OCI-LY1 (cell line): ENCODE measurements around the gene GSPT1.
A peak's percentile ranks its signal among the peaks of the same experiment; 100 is the strongest.
"Not testable (repeated sequence)": the region's sequence is repeated elsewhere in the genome, so short reads cannot be mapped to it uniquely, and the experiment has no call there.

Source experiments
- H2AFZ ChIP-seq: fragments of 200-600 bp; sonication (generic), shearing (Covaris generic); 2 replicates; pipeline ENCODE4 v1.6.0; 2014; ENCODE audit warnings: antibody characterized with exemption, mild to moderate bottlenecking, low read length
- H3F3A ChIP-seq: fragments of 200-600 bp; sonication (generic), shearing (Covaris generic); 2 replicates; pipeline ENCODE4 v1.6.0; 2014; ENCODE audit warnings: mild to moderate bottlenecking, antibody characterized with exemption, low read length, moderate library complexity; ENCODE audit not compliant: insufficient read depth
- H3K27ac ChIP-seq: fragments of 200-600 bp; sonication (generic); 2 replicates; pipeline ENCODE4 v1.5.1; 2014; ENCODE audit warnings: low read length, mixed run types, mild to moderate bottlenecking, low read depth; ENCODE audit not compliant: poor library complexity, severe bottlenecking
- H3K27me3 ChIP-seq: fragments of 200-600 bp; sonication (generic); 2 replicates; pipeline ENCODE4 v1.6.0; 2014; ENCODE audit warnings: antibody characterized with exemption, mild to moderate bottlenecking, low read length, moderate library complexity; ENCODE audit not compliant: insufficient read depth
- H3K36me3 ChIP-seq: fragments of 200-600 bp; sonication (generic); 2 replicates; pipeline ENCODE4 v1.6.1; 2014; ENCODE audit warnings: mild to moderate bottlenecking, antibody characterized with exemption, low read length, moderate library complexity, mixed read lengths; ENCODE audit not compliant: insufficient read depth
- H3K4me1 ChIP-seq: fragments of 200-600 bp; sonication (generic); 2 replicates; pipeline ENCODE4 v1.5.1; 2014; ENCODE audit warnings: mild to moderate bottlenecking, low read length, moderate library complexity; ENCODE audit not compliant: insufficient read depth, severe bottlenecking
- H3K4me2 ChIP-seq: fragments of 200-600 bp; sonication (generic), shearing (Covaris generic); 2 replicates; pipeline ENCODE4 v1.6.1; 2014; ENCODE audit warnings: low read length
- H3K4me3 ChIP-seq: fragments of 200-600 bp; sonication (generic); 2 replicates; pipeline ENCODE4 v1.5.1; 2014; ENCODE audit warnings: low read length, low read depth, mild to moderate bottlenecking, mixed read lengths; ENCODE audit not compliant: poor library complexity, severe bottlenecking
- H3K79me2 ChIP-seq: fragments of 200-600 bp; shearing (Covaris generic); 2 replicates; pipeline ENCODE4 v1.6.1; 2016; ENCODE audit warnings: mixed run types, low read length, mixed read lengths; ENCODE audit not compliant: insufficient read depth
- H3K9ac ChIP-seq: fragments of 200-600 bp; sonication (generic), shearing (Covaris generic); 2 replicates; pipeline ENCODE4 v1.6.1; 2014; ENCODE audit warnings: mild to moderate bottlenecking, low read length, mixed read lengths
- H3K9me2 ChIP-seq: fragments of 200-600 bp; sonication (generic), shearing (Covaris generic); 2 replicates; pipeline ENCODE4 v1.6.1; 2014; ENCODE audit warnings: low read depth, mild to moderate bottlenecking, low read length, mixed read lengths
- H3K9me3 ChIP-seq: fragments of 200-600 bp; shearing (Covaris generic); 2 replicates; pipeline ENCODE4 v1.6.1; 2014; ENCODE audit warnings: low read length, mixed read lengths
- H4K20me1 ChIP-seq: fragments of 200-600 bp; sonication (generic), shearing (Covaris generic); 2 replicates; pipeline ENCODE4 v1.6.0; 2016; ENCODE audit warnings: mild to moderate bottlenecking, low read length; ENCODE audit not compliant: insufficient read depth
- CTCF ChIP-seq: fragments of 200-600 bp; sonication (generic), shearing (Covaris generic); IDR thresholded peaks from 2 replicates; pipeline ENCODE4 v1.5.1; 2017; ENCODE audit warnings: mild to moderate bottlenecking, antibody characterized with exemption, low read length, moderate library complexity, mixed read lengths
- EZH2 ChIP-seq: fragments of 200-600 bp; sonication (generic), shearing (Covaris generic); IDR thresholded peaks from 2 replicates; pipeline ENCODE4 v1.8.0; 2017; ENCODE audit warnings: borderline replicate concordance, mixed run types, mild to moderate bottlenecking, antibody characterized with exemption, low read length, moderate library complexity, mixed read lengths

Gene GSPT1

GRCh38 chr16:11915644-11916523, at the start of gene GSPT1:
Gene GSPT1 (minus strand): TSS chr16:11915956. CDS start chr16:11915720, 236 bp downstream.
- Histone ChIP-seq H3K9me3 (no peaks in the 10 kb centered on the region), H3K27ac (peak within 1 kb of the TSS; percentile 41), H3K27me3 (no peaks in the 10 kb centered on the region), H3K36me3 (peaks cover 3% of the 10 kb centered on the region; the same call in 1 of the 2 replicates), H4K20me1 (no peaks in the 10 kb centered on the region), H3K4me2 (peak within 1 kb of the TSS; percentile 97), H3K4me3 (peak within 1 kb of the TSS; percentile 70), H3F3A (no peaks in the 10 kb centered on the region), H3K9me2 (no peaks in the 10 kb centered on the region), H3K4me1 (peaks cover 34% of the 10 kb centered on the region), H3K9ac (peak within 1 kb of the TSS; percentile 86), H2AFZ (peak within 1 kb of the TSS; percentile 88), H3K79me2 (peaks cover 45% of the 10 kb centered on the region)
- TF ChIP-seq CTCF (peak; percentile 29; the same call in 1 of the 2 replicates), EZH2 (no peak)

- Histone ChIP-seq H3K4me2 (peak within 1 kb of the TSS; percentile 73), H3K9ac (peak within 1 kb of the TSS; percentile 70), H3K36me3 (0 out of 2 replicates have a peak, but pooled peaks cover 5% of the 10 kb centered on the region), H3K27ac (peak within 1 kb of the TSS; percentile 93), H4K20me1 (no peaks in the 10 kb centered on the region), H3K27me3 (no peaks in the 10 kb centered on the region), H3K79me2 (no peaks in the 10 kb centered on the region; the same call in 1 of the 2 replicates), H3K4me3 (peak within 1 kb of the TSS; percentile 62), H3K9me2 (no peaks in the 10 kb centered on the region), H3K4me1 (peaks cover 68% of the 10 kb centered on the region), H2AFZ (no peak within 1 kb of the TSS), H3K9me3 (no peaks in the 10 kb centered on the region), H3F3A (0 out of 2 replicates have a peak, but pooled peaks cover 6% of the 10 kb centered on the region)
- TF ChIP-seq CTCF: no peak
- no peak for TF ChIP-seq EZH2
Observed at GRCh38 chr16:11964761-11965551, 49.2 kb upstream of the GSPT1 start, which contains the start of gene TNFRSF17. Gene TNFRSF17 (plus strand): TSS chr16:11965210. CDS start chr16:11965325, 115 bp downstream.

DNA sequence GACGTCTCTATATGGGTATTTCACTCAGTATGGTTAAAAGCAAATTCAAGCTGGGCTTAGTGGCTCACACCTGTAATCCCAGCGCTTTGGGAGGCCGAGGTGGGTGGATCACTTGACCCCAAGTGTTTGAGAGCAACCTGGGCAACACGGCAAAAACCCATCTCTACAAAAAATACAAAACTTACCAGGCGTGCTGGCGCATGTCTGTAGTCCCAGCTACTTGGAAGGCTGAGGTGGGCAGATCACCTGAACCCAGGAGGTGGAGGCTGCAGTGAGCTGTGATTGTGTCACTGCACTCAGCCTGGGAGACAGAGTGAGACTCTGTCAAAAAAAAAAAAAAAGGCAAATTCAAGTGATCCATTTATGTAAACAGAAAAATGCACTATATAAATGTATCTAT, 48.0 kb upstream of the GSPT1 start:
- Histone ChIP-seq H3K4me3 (peak overlapping the region; percentile 12), H3K27ac (peak overlapping the region; percentile 93), H3K79me2 (no peaks in the 10 kb centered on the region; the same call in 1 of the 2 replicates), H3K9me2 (no peaks in the 10 kb centered on the region), H4K20me1 (no peaks in the 10 kb centered on the region), H3K9ac (peak overlapping the region; percentile 70), H3K27me3 (no peaks in the 10 kb centered on the region), H3K4me2 (peak overlapping the region; percentile 73), H2AFZ (no peak overlapping the region), H3K36me3 (no peaks in the 10 kb centered on the region), H3K4me1 (peaks cover 71% of the 10 kb centered on the region), H3F3A (0 out of 2 replicates have a peak, but pooled peaks cover 6% of the 10 kb centered on the region), H3K9me3 (no peaks in the 10 kb centered on the region)
- TF ChIP-seq EZH2: no peak
- TF ChIP-seq CTCF: no peak

DNA sequence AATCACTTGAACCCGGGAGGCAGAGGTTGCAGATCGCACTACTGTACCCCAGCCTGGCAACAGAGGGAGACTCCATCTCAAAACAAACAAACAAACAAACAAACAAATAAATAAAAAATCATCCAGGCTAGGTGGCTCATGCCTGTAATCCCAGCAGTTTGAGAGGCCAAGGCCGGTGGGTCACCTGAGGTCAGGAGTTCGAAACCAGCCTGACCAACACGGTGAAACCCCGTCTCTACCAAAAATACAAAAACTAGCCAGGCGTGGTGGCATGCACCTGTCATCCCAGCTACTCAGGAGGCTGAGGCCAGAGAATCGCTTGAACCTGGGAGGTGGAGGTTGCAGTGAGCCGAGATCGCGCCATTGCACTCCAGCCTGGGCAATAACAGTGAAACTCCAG, 47.2 kb upstream of the GSPT1 start:
- H2AFZ ChIP-seq, H3K27me3 ChIP-seq, H3K9ac ChIP-seq: not testable (repeated sequence)

More for the DNA sequence above, 47.2 kb upstream of the GSPT1 start:
- H3K9me2 ChIP-seq, H3F3A ChIP-seq, H4K20me1 ChIP-seq, H3K4me3 ChIP-seq, H3K79me2 ChIP-seq, H3K36me3 ChIP-seq, H3K4me2 ChIP-seq, H3K9me3 ChIP-seq: not testable (repeated sequence)
- Histone ChIP-seq H3K27ac (peak overlapping the region; percentile 93), H3K4me1 (peaks cover 68% of the 10 kb centered on the region)
